Spleen (tissue), 11 donors: ENCODE data around the gene ERH. TPM values are rescaled to one million over a fixed set of nuclear protein-coding genes. Genes with fewer than 3 reads are reported as not detected.
A peak's percentile ranks its signal among the peaks of the same experiment; 100 is the strongest.

Experiments
- DNase-seq: peaks from one replicate; pipeline ENCODE4 v3.0.0-alpha.2; 2020
- H3K27ac ChIP-seq, 8 donors: fragments of 200-600 bp; sonication (generic) in 7 of 8; 1 replicate in 4 of 8; 2 replicates in 4 of 8; pipeline versions ENCODE4 v1.5.0 to v1.8.0; 2016 to 2021; ENCODE audit warnings: inconsistent platforms in 4 of 8, mild to moderate bottlenecking in 4 of 8, moderate library complexity in 1 of 8
- H3K27me3 ChIP-seq, 7 donors: fragments of 200-600 bp; sonication (generic) in 6 of 7; replicated peaks in 1 of 7; 1 replicate in 4 of 7; 2 replicates in 3 of 7; pipeline versions ENCODE4 v1.5.0 to v1.8.0; 2016 to 2021; ENCODE audit warnings: inconsistent platforms in 3 of 7, mild to moderate bottlenecking in 1 of 7
- H3K36me3 ChIP-seq, 6 donors: fragments of 200-600 bp; sonication (generic) in 5 of 6; 1 replicate in 4 of 6; 2 replicates in 2 of 6; pipeline versions ENCODE4 v1.5.0 to v1.8.0; 2016 to 2021; ENCODE audit warnings: inconsistent platforms in 2 of 6
- H3K4me1 ChIP-seq, 6 donors: fragments of 200-600 bp; sonication (generic) in 5 of 6; 1 replicate in 3 of 6; 2 replicates in 3 of 6; pipeline versions ENCODE4 v1.5.0 to v1.8.0; 2016 to 2021; ENCODE audit warnings: inconsistent platforms in 3 of 6
- H3K4me3 ChIP-seq, 8 donors: fragments of 200-600 bp; sonication (generic) in 7 of 8; 1 replicate in 4 of 8; 2 replicates in 4 of 8; pipeline versions ENCODE4 v1.5.0 to v1.8.0; 2016 to 2021; ENCODE audit warnings: inconsistent platforms in 4 of 8, mild to moderate bottlenecking in 4 of 8, moderate library complexity in 2 of 8
- H3K9me3 ChIP-seq, 8 donors: fragments of 200-600 bp; sonication (generic) in 7 of 8; 1 replicate in 4 of 8; 2 replicates in 4 of 8; pipeline versions ENCODE4 v1.5.0 to v1.8.0; 2016 to 2021; ENCODE audit warnings: inconsistent platforms in 4 of 8
- POLR2A ChIP-seq, 3 donors: fragments of 450-650 bp; IDR thresholded peaks; one replicate each; pipeline ENCODE4 v1.5.1; 2017; ENCODE audit warnings: antibody characterized with exemption in 3 of 3, mild to moderate bottlenecking in 1 of 3
- POLR2AphosphoS5 ChIP-seq, 3 donors: sonication (generic); formaldehyde crosslinking; IDR thresholded peaks; one replicate each; pipeline ENCODE4 v1.5.1; 2017; ENCODE audit warnings: antibody characterized with exemption in 3 of 3
- WGBS, 5 donors: extraction: QIAGEN DNeasy Blood & Tissue Kit in 3 of 5; methylation state at CpG; one replicate each; pipeline versions ENCODE4 v1.1.5 to v1.1.7; 2013 to 2018; 5-methylcytosine and 5-hydroxymethylcytosine counted together
- intact Hi-C: fragments of 100-400 bp; cut with DNase I; formaldehyde crosslinking; loops from one replicate; pipeline ENCODE4 v1.15.0; 2023; ENCODE audit warnings: low total_unique reads
- polyA plus RNA-seq, 3 donors: library from polyadenylated mRNA; stranded (reverse); fragments of 200-250 nt; gene quantifications; one replicate each; pipeline ENCODE4 v1.2.1, GENCODE V29; 2013
- total RNA-seq, 7 donors: library from RNA; depleted of rRNA in 3 of 7; stranded (reverse); fragments of >200 nt in 3 of 7; fragmentation: NEBNext Ultra II Directional in 4 of 7; extraction: Animal tissue kit (Norgen Biotek cat#: 25700) in 4 of 7; gene quantifications; one replicate each; pipeline versions ENCODE4 v1.1.0 to v1.2.1, GENCODE V29; 2016 to 2021
- TF ChIP-seq, protein P1 (sequence below), 11 experiments: fragments of 200-600 bp in 7 of 11; fragments of 450-650 bp in 4 of 11; sonication (generic) in 4 of 11; IDR thresholded peaks in 8 of 11; conservative IDR thresholded peaks in 3 of 11; 1 replicate in 7 of 11; 2 replicates in 4 of 11; pipeline versions ENCODE4 v1.4.0 to v1.8.0; 2016 to 2021; ENCODE audit warnings: antibody characterized with exemption in 11 of 11, inconsistent platforms in 4 of 11, mild to moderate bottlenecking in 1 of 11
- donor health status: healthy with polysubstance abuse.
- donor health status: DM: no; HTN: no; CAD: no; lungs with moderate emphysema.
- donor health status: DM: no; HTN: no; CAD: no.
- donor health status: Bipolar disorder and iron deficiency.
- donor health status: healthy.
- donor health status: DM: no; HTN: no; CAD: no.
- donor health status: DM: yes; HTN: yes; CAD: no.

ERH gene
- total and polyA plus RNA-seq, 10 donors: 53.5 to 182 (median 127) TPM

GRCh38 chr14:69363964-69364363 lies 34.1 kb downstream of the ERH start:
- Histone ChIP-seq H3K9me3 (no peaks in the 10 kb centered on the region), H3K27me3 (no peaks in the 10 kb centered on the region), H3K4me3 (no peak overlapping the region), H3K36me3 (no peaks in the 10 kb centered on the region), H3K4me1 (peaks cover 0 to 5% (median 0%) of the 10 kb centered on the region in 6 donors), H3K27ac (no peak overlapping the region)
- DNase-seq: no peak
- intact Hi-C loops: loop anchor here (10.0 kb wide), 1 partner anchor 119 kb away; no protein-coding TSS in a partner anchor
- WGBS, 5 donors: 85 to 92% (median 87%) methylated on average over 4 of the region's 4 CpGs
- TF ChIP-seq POLR2AphosphoS5 (IDR thresholded peaks at IDR 0.05): no peak
- no peak for TF ChIP-seq POLR2A (IDR thresholded peaks at IDR 0.05)
- TF ChIP-seq, protein P1, sequence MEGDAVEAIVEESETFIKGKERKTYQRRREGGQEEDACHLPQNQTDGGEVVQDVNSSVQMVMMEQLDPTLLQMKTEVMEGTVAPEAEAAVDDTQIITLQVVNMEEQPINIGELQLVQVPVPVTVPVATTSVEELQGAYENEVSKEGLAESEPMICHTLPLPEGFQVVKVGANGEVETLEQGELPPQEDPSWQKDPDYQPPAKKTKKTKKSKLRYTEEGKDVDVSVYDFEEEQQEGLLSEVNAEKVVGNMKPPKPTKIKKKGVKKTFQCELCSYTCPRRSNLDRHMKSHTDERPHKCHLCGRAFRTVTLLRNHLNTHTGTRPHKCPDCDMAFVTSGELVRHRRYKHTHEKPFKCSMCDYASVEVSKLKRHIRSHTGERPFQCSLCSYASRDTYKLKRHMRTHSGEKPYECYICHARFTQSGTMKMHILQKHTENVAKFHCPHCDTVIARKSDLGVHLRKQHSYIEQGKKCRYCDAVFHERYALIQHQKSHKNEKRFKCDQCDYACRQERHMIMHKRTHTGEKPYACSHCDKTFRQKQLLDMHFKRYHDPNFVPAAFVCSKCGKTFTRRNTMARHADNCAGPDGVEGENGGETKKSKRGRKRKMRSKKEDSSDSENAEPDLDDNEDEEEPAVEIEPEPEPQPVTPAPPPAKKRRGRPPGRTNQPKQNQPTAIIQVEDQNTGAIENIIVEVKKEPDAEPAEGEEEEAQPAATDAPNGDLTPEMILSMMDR (IDR thresholded peaks at IDR 0.05 in 8 of 11, conservative IDR thresholded peaks at IDR 0.05 in 3 of 11): no peak

DNA sequence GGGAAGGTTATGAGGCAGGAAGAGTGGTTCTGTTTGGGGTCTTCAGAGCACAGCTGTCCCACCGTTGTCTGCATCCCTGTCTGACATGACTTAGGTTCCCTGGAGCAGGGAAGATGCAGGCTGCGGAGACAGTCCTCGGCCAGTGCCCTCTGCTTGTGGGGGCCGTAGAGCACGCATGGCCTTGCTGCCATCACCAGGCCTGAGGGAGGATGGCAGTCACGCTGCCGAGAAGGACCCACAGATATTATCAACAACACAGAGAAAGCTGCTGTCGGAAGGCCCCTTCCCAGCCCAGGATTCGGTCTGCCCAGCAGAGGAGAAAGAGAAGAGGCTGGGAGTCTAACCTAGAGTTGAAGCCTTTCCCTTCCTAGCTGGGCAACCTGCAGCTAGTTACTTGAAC lies 35.0 kb downstream of the ERH start:
- Histone ChIP-seq H3K27ac (no peak overlapping the region), H3K9me3 (no peaks in the 10 kb centered on the region), H3K4me1 (peaks cover 0 to 5% (median 0%) of the 10 kb centered on the region in 6 donors), H3K4me3 (no peak overlapping the region), H3K27me3 (no peaks in the 10 kb centered on the region), H3K36me3 (no peaks in the 10 kb centered on the region)
- intact Hi-C loops: loop anchor here (10.0 kb wide), 1 partner anchor 118 kb away; no protein-coding TSS in a partner anchor
- 64 to 84% (median 69%) methylated on average over 9 of the region's 9 CpGs for WGBS, 5 donors
- TF ChIP-seq POLR2A (IDR thresholded peaks at IDR 0.05): no peak
- TF ChIP-seq, protein P1 (IDR thresholded peaks at IDR 0.05 in 8 of 11, conservative IDR thresholded peaks at IDR 0.05 in 3 of 11): peak in 6 of 11 experiments; percentile 20 to 51 (median 26)
- peak in 1 of 3 donors; percentile 38 for TF ChIP-seq POLR2AphosphoS5 (IDR thresholded peaks at IDR 0.05)
- DNase-seq: no peak

GRCh38 chr14:69360438-69361108 lies 37.5 kb downstream of the ERH start:
- H3K36me3 ChIP-seq: no peaks in the 10 kb centered on the region

DNA sequence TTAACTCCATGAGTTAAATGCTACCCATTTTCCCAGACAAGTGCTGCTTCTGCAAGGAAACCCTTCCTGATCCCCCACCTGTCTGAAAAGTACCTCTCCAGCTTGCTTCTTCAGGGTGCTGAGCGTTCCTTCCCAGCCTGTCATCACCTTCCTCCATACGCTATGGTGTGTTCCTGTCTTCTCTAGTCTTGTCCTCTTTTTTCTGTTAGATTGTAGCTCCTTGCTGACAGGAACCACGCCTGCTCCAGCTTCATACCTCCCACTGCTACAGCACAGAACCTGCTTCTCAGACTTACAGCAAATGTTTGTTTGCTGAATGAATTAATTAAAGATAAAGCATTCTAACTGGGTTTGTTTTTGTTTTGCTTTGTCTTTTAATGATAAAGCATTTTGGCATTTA lies 39.1 kb downstream of the ERH start:
- Histone ChIP-seq H3K27me3 (no peaks in the 10 kb centered on the region), H3K9me3 (no peaks in the 10 kb centered on the region), H3K27ac (no peak overlapping the region), H3K4me3 (no peak overlapping the region), H3K36me3 (no peaks in the 10 kb centered on the region), H3K4me1 (peaks cover 0 to 21% (median 14%) of the 10 kb centered on the region in 6 donors)
- no peak for DNase-seq
- intact Hi-C loops: no loop called here
- WGBS, 5 donors: 87 to 95% (median 88%) methylated on average over 3 of the region's 3 CpGs
- TF ChIP-seq, protein P1 (IDR thresholded peaks at IDR 0.05 in 8 of 11, conservative IDR thresholded peaks at IDR 0.05 in 3 of 11): no peak
- TF ChIP-seq POLR2AphosphoS5 (IDR thresholded peaks at IDR 0.05) (no peak), POLR2A (IDR thresholded peaks at IDR 0.05) (no peak)

More at GRCh38 chr14:69360438-69361108, 37.5 kb downstream of the ERH start:
- DNase-seq: no peak
- 48 to 67% (median 55%) methylated on average over 5 to 7 of the region's 7 CpGs for WGBS, 5 donors
- no peaks in the 10 kb centered on the region for H3K27me3 ChIP-seq
- TF ChIP-seq, protein P1 (IDR thresholded peaks at IDR 0.05 in 8 of 11, conservative IDR thresholded peaks at IDR 0.05 in 3 of 11): no peak
- TF ChIP-seq POLR2AphosphoS5 (IDR thresholded peaks at IDR 0.05): no peak
- TF ChIP-seq POLR2A (IDR thresholded peaks at IDR 0.05): no peak
- peaks cover 0 to 5% (median 0%) of the 10 kb centered on the region in 6 donors for H3K4me1 ChIP-seq
- H3K4me3 ChIP-seq: no peak overlapping the region
- intact Hi-C loops: loop anchor here (10.0 kb wide), 1 partner anchor 116 kb away; no protein-coding TSS in a partner anchor
- H3K27ac ChIP-seq: no peak overlapping the region
- H3K9me3 ChIP-seq: no peaks in the 10 kb centered on the region
